ENCODE results near the gene GREM2. TPM values are rescaled to one million over a fixed set of nuclear protein-coding genes. Genes with fewer than 3 reads are reported as not detected.

GREM2 gene
- total and polyA plus RNA-seq, 10 of the 15 experiments (the other 5 are each of a cell fraction or from before 2014, with no cell fraction given), result not detected

DNA sequence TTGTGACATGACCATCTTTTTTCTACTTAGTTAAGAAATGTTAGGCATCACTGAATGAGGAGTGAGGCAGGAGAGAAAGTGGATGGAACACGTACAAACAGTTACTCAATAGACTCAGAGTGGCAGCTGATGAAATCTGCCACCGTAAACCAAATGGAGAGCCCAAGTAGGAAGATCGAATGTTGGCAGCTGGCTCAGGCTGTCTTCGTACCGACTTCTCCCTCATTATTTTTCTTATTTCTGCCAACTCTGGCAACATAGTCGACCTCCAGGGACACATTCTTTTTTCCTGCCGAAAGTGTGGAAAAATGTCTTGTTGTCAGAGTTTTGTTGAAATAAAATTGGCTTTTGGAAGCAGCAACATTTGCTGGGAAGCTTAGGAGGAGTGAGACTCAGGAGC lies 143.3 kb downstream of the GREM2 start:
- H2AFZ ChIP-seq (ENCODE audit: control insufficient read depth, low read depth, low read length), result no peak overlapping the region
- no peaks in the 10 kb centered on the region for H3K27me3 ChIP-seq (replicated peaks in 1 of 2; ENCODE audit: control insufficient read depth in 2 of 2, insufficient read depth in 2 of 2, low read length in 1 of 2)
- ChIA-PET POLR2A (no interaction called here), RAD21 (ENCODE audit: unreplicated experiment) (no interaction called here), CTCF (no interaction called here), SMC1A (ENCODE audit: uncharacterized antibody, unreplicated experiment) (no interaction called here)
- 69% methylated on average over 7 of the region's 7 CpGs for WGBS (ENCODE audit: insufficient coverage, insufficient replicate concordance, low lambda C conversion rate, missing lambda C conversion rate)
- FAIRE-seq, result no peak
- no peaks in the 10 kb centered on the region for H3K36me3 ChIP-seq (ENCODE audit: control insufficient read depth in 2 of 2, insufficient read depth in 2 of 2, low read length in 1 of 2)
- H3K4me3 ChIP-seq, result no peak overlapping the region
- no peaks in the 10 kb centered on the region for H4K20me1 ChIP-seq (ENCODE audit: control insufficient read depth, insufficient read depth)
- H3K4me1 ChIP-seq (ENCODE audit: control insufficient read depth, insufficient read depth, low read length), result no peaks in the 10 kb centered on the region
- BruUV-seq (replicated peaks), result no TSS peak
- intact Hi-C loops (cut with micrococcal nuclease; ENCODE audit: unreplicated experiment), result no loop called here
- no peaks in the 10 kb centered on the region for H3K79me2 ChIP-seq (ENCODE audit: control insufficient read depth, insufficient read depth, low read length)
- H3K9me3 ChIP-seq (replicated peaks; ENCODE audit: control insufficient read depth, insufficient read depth, low read length), result no peaks in the 10 kb centered on the region
- H3K9ac ChIP-seq (ENCODE audit: control insufficient read depth, insufficient read depth, low read length), result no peak overlapping the region
- no peak overlapping the region for H3K4me2 ChIP-seq (ENCODE audit: control insufficient read depth, insufficient read depth)
- ATAC-seq, result no peak
- in situ Hi-C loops (cut with MboI), result no loop called here
- no peak overlapping the region for H3K27ac ChIP-seq (ENCODE audit: control insufficient read depth, insufficient read depth)
- DNase-seq (ENCODE audit: low read depth, low spot score), result no peak
- no peak for TF ChIP-seq MTA2 (IDR thresholded peaks at IDR 0.05; ENCODE audit: low read depth)
- no peak for TF ChIP-seq CHD2 (IDR thresholded peaks at IDR 0.05; ENCODE audit: borderline replicate concordance, low read depth, low read length)
- no peak for TF ChIP-seq BMI1 (IDR thresholded peaks at IDR 0.05; ENCODE audit: borderline replicate concordance)
- TF ChIP-seq CEBPB (IDR thresholded peaks at IDR 0.05; ENCODE audit: borderline replicate concordance in 1 of 2, low read depth in 2 of 2, low read length in 2 of 2), result no peak
- no peak for TF ChIP-seq FOXK2 (IDR thresholded peaks at IDR 0.05)
- TF ChIP-seq, protein P1, sequence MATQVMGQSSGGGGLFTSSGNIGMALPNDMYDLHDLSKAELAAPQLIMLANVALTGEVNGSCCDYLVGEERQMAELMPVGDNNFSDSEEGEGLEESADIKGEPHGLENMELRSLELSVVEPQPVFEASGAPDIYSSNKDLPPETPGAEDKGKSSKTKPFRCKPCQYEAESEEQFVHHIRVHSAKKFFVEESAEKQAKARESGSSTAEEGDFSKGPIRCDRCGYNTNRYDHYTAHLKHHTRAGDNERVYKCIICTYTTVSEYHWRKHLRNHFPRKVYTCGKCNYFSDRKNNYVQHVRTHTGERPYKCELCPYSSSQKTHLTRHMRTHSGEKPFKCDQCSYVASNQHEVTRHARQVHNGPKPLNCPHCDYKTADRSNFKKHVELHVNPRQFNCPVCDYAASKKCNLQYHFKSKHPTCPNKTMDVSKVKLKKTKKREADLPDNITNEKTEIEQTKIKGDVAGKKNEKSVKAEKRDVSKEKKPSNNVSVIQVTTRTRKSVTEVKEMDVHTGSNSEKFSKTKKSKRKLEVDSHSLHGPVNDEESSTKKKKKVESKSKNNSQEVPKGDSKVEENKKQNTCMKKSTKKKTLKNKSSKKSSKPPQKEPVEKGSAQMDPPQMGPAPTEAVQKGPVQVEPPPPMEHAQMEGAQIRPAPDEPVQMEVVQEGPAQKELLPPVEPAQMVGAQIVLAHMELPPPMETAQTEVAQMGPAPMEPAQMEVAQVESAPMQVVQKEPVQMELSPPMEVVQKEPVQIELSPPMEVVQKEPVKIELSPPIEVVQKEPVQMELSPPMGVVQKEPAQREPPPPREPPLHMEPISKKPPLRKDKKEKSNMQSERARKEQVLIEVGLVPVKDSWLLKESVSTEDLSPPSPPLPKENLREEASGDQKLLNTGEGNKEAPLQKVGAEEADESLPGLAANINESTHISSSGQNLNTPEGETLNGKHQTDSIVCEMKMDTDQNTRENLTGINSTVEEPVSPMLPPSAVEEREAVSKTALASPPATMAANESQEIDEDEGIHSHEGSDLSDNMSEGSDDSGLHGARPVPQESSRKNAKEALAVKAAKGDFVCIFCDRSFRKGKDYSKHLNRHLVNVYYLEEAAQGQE (IDR thresholded peaks at IDR 0.05; ENCODE audit: low read depth, low read length), result no peak
- TF ChIP-seq, protein P2, sequence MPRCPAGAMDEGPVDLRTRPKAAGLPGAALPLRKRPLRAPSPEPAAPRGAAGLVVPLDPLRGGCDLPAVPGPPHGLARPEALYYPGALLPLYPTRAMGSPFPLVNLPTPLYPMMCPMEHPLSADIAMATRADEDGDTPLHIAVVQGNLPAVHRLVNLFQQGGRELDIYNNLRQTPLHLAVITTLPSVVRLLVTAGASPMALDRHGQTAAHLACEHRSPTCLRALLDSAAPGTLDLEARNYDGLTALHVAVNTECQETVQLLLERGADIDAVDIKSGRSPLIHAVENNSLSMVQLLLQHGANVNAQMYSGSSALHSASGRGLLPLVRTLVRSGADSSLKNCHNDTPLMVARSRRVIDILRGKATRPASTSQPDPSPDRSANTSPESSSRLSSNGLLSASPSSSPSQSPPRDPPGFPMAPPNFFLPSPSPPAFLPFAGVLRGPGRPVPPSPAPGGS (IDR thresholded peaks at IDR 0.05; ENCODE audit: borderline replicate concordance, insufficient read depth, low read depth, low read length, poor library complexity, severe bottlenecking), result no peak
- no peak for TF ChIP-seq CBX3 (IDR thresholded peaks at IDR 0.05; ENCODE audit: borderline replicate concordance, low read depth)
- no peak for TF ChIP-seq ZNF622 (IDR thresholded peaks at IDR 0.05)
- TF ChIP-seq, protein P3, sequence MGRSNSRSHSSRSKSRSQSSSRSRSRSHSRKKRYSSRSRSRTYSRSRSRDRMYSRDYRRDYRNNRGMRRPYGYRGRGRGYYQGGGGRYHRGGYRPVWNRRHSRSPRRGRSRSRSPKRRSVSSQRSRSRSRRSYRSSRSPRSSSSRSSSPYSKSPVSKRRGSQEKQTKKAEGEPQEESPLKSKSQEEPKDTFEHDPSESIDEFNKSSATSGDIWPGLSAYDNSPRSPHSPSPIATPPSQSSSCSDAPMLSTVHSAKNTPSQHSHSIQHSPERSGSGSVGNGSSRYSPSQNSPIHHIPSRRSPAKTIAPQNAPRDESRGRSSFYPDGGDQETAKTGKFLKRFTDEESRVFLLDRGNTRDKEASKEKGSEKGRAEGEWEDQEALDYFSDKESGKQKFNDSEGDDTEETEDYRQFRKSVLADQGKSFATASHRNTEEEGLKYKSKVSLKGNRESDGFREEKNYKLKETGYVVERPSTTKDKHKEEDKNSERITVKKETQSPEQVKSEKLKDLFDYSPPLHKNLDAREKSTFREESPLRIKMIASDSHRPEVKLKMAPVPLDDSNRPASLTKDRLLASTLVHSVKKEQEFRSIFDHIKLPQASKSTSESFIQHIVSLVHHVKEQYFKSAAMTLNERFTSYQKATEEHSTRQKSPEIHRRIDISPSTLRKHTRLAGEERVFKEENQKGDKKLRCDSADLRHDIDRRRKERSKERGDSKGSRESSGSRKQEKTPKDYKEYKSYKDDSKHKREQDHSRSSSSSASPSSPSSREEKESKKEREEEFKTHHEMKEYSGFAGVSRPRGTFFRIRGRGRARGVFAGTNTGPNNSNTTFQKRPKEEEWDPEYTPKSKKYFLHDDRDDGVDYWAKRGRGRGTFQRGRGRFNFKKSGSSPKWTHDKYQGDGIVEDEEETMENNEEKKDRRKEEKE (IDR thresholded peaks at IDR 0.05), result no peak
- TF ChIP-seq, protein P4, sequence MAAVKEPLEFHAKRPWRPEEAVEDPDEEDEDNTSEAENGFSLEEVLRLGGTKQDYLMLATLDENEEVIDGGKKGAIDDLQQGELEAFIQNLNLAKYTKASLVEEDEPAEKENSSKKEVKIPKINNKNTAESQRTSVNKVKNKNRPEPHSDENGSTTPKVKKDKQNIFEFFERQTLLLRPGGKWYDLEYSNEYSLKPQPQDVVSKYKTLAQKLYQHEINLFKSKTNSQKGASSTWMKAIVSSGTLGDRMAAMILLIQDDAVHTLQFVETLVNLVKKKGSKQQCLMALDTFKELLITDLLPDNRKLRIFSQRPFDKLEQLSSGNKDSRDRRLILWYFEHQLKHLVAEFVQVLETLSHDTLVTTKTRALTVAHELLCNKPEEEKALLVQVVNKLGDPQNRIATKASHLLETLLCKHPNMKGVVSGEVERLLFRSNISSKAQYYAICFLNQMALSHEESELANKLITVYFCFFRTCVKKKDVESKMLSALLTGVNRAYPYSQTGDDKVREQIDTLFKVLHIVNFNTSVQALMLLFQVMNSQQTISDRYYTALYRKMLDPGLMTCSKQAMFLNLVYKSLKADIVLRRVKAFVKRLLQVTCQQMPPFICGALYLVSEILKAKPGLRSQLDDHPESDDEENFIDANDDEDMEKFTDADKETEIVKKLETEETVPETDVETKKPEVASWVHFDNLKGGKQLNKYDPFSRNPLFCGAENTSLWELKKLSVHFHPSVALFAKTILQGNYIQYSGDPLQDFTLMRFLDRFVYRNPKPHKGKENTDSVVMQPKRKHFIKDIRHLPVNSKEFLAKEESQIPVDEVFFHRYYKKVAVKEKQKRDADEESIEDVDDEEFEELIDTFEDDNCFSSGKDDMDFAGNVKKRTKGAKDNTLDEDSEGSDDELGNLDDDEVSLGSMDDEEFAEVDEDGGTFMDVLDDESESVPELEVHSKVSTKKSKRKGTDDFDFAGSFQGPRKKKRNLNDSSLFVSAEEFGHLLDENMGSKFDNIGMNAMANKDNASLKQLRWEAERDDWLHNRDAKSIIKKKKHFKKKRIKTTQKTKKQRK (IDR thresholded peaks at IDR 0.05; ENCODE audit: low read depth, low read length), result no peak
- no peak for TF ChIP-seq POLR2A (IDR thresholded peaks at IDR 0.05; ENCODE audit: low read depth, low read length)
- no peak for TF ChIP-seq RB1 (IDR thresholded peaks at IDR 0.05; ENCODE audit: borderline replicate concordance)
- TF ChIP-seq RELA (IDR thresholded peaks at IDR 0.05; ENCODE audit: borderline replicate concordance, partially characterized antibody), result no peak
- no peak for TF ChIP-seq IKZF2 (IDR thresholded peaks at IDR 0.05)

Measured in GM12878 (cell line).